K562 (cell line): Measurements from ENCODE around the gene SLC6A7. TPM values are rescaled to one million over a fixed set of nuclear protein-coding genes. Genes with fewer than 3 reads are reported as not detected.

Experiments used
- ATAC-seq: fragments of 200-7000 bp; cut with Tn5 transposase; 3 replicates; pipeline ENCODE4 v1.9.1; 2020; ENCODE audit warnings: moderate library complexity
- BruUV-seq: library from RNA; stranded (reverse); fragments of 400-500 nt; replicated peaks from 2 replicates; lab custom pipeline; 2021; lab: Mats Ljungman, UMichigan
- CTCF ChIA-PET: fragments of 300-600 bp; formaldehyde crosslinking; extraction: SDS; loops from one replicate; lab custom pipeline; 2021; ENCODE audit warnings: low intra/inter-chr PET ratio; lab: Yijun Ruan, JAX
- POLR2A ChIA-PET: fragments of 300-600, 350-650 bp; sonication (Branson Sonifier 250); formaldehyde crosslinking; extraction: SDS; loops from one replicate; lab custom pipeline; 2021; ENCODE audit warnings: antibody characterized with exemption, inconsistent platforms; lab: Yijun Ruan, JAX
- DNase-seq, 4 experiments: peaks; one replicate each; pipeline versions ENCODE4 v3.0.0 to v3.0.0-alpha.2; 2011 to 2018; ENCODE audit warnings: low spot score in 3 of 4, mixed read lengths in 3 of 4; ENCODE audit errors: extremely low read depth in 1 of 4
- FAIRE-seq: peaks from 2 replicates; lab custom pipeline; 2011; peaks lifted over from hg19 to GRCh38; lab: Jason Lieb, UNC
- H2AFZ ChIP-seq: 2 replicates; pipeline ENCODE4 v1.6.0; 2011; ENCODE audit warnings: low read depth, low read length, control low read depth, inconsistent platforms
- H3K27ac ChIP-seq: fragments of 200-600 bp; 3 replicates; pipeline ENCODE4 v1.8.0; 2011; ENCODE audit warnings: low read depth, mild to moderate bottlenecking, control low read depth, inconsistent platforms, low read length, moderate library complexity, mixed read lengths; ENCODE audit errors: extremely low read depth
- H3K27me3 ChIP-seq, 2 experiments: fragments of 300-600 bp in 1 of 2; 2 replicates in 1 of 2; 3 replicates in 1 of 2; pipeline versions ENCODE4 v1.6.0 to v1.8.0; 2011; ENCODE audit warnings: inconsistent platforms in 2 of 2, low read length in 2 of 2, mild to moderate bottlenecking in 1 of 2, mixed read lengths in 1 of 2, moderate library complexity in 1 of 2; ENCODE audit not compliant: control insufficient read depth in 2 of 2, insufficient read depth in 2 of 2
- H3K36me3 ChIP-seq: fragments of 300-600 bp; 3 replicates; pipeline ENCODE4 v1.8.0; 2011; ENCODE audit warnings: mild to moderate bottlenecking, low read length, inconsistent platforms; ENCODE audit not compliant: control insufficient read depth, insufficient read depth
- H3K4me1 ChIP-seq, 2 experiments: fragments of 200-600 bp in 1 of 2; replicated peaks in 1 of 2; 2 replicates in 1 of 2; 3 replicates in 1 of 2; pipeline versions ENCODE4 v1.5.1 to v1.8.0; 2011; ENCODE audit warnings: inconsistent platforms in 2 of 2, low read length in 2 of 2, mild to moderate bottlenecking in 1 of 2, mixed read lengths in 1 of 2, moderate library complexity in 1 of 2; ENCODE audit not compliant: control insufficient read depth in 2 of 2, insufficient read depth in 2 of 2
- H3K4me2 ChIP-seq: 2 replicates; pipeline ENCODE4 v1.6.1; 2011; ENCODE audit warnings: low read length, control low read depth, inconsistent platforms, mixed read lengths; ENCODE audit not compliant: insufficient read depth
- H3K4me3 ChIP-seq: fragments of 200-600 bp; sonication (generic), shearing (Covaris generic); 2 replicates; pipeline ENCODE4 v1.5.1; 2016; ENCODE audit warnings: control low read depth, inconsistent platforms
- H3K79me2 ChIP-seq: fragments of 200-600 bp; 3 replicates; pipeline ENCODE4 v1.8.0; 2011; ENCODE audit warnings: low read length, inconsistent platforms; ENCODE audit not compliant: control insufficient read depth, insufficient read depth
- H3K9ac ChIP-seq, 2 experiments: 2 replicates each; pipeline versions ENCODE4 v1.6.0 to v1.6.1; 2011; ENCODE audit warnings: low read depth in 2 of 2, low read length in 2 of 2, control low read depth in 1 of 2, inconsistent platforms in 1 of 2, mild to moderate bottlenecking in 1 of 2, mixed read lengths in 1 of 2; ENCODE audit not compliant: insufficient read depth in 1 of 2
- H3K9me1 ChIP-seq: one replicate; pipeline ENCODE4 v1.6.0; 2011; ENCODE audit warnings: inconsistent platforms, mild to moderate bottlenecking, low read length, moderate library complexity; ENCODE audit not compliant: control insufficient read depth, insufficient read depth
- H3K9me3 ChIP-seq: replicated peaks from 2 replicates; pipeline ENCODE4 v1.5.1; 2011; ENCODE audit warnings: low read depth, low read length, inconsistent platforms; ENCODE audit not compliant: control insufficient read depth, insufficient read depth
- H4K20me1 ChIP-seq: replicated peaks from 2 replicates; pipeline ENCODE4 v1.6.1; 2011; ENCODE audit warnings: low read length, inconsistent platforms, mixed read lengths; ENCODE audit not compliant: control insufficient read depth, insufficient read depth
- HDGF ChIP-seq: fragments of 450-650 bp; IDR thresholded peaks from 2 replicates; pipeline ENCODE4 v1.6.1; 2016
- PRMT5 ChIP-seq: sonication (generic); formaldehyde crosslinking; IDR thresholded peaks from 2 replicates; pipeline ENCODE4 v1.5.0; 2020; ENCODE audit warnings: missing genetic modification reagents
- RAD51 ChIP-seq: fragments of 450-650 bp; IDR thresholded peaks from 2 replicates; pipeline ENCODE4 v1.7.1; 2016; ENCODE audit warnings: low read depth, mild to moderate bottlenecking, borderline replicate concordance
- RBBP5 ChIP-seq: fragments of 200-600 bp; sonication (generic); IDR thresholded peaks from 2 replicates; pipeline ENCODE4 v1.6.1; 2012; ENCODE audit warnings: borderline replicate concordance, mild to moderate bottlenecking, low read length, control low read depth, inconsistent platforms; ENCODE audit not compliant: insufficient read depth, poor library complexity, severe bottlenecking
- RBM14 ChIP-seq: fragments of 200-400 bp; formaldehyde crosslinking; IDR thresholded peaks from 2 replicates; pipeline ENCODE4 v1.6.1; 2018; ENCODE audit warnings: low read depth, mild to moderate bottlenecking, low read length, moderate library complexity, borderline replicate concordance; ENCODE audit not compliant: insufficient read depth
- SMAD2 ChIP-seq: fragments of 150-350 bp; IDR thresholded peaks from 2 replicates; pipeline ENCODE4 v1.6.1; 2014; ENCODE audit warnings: low read depth, mild to moderate bottlenecking, low read length
- SP1 ChIP-seq: sonication (generic); formaldehyde crosslinking; IDR thresholded peaks from 2 replicates; pipeline ENCODE4 v1.8.1; 2022; ENCODE audit warnings: mild to moderate bottlenecking, missing genetic modification reagents
- TEAD2 ChIP-seq: fragments of 450-650 bp; IDR thresholded peaks from 2 replicates; pipeline ENCODE4 v1.6.1; 2016; ENCODE audit warnings: missing genetic modification characterization, control low read depth, missing compliant biosample characterization
- USF2 ChIP-seq: sonication (generic); formaldehyde crosslinking; IDR thresholded peaks from 2 replicates; pipeline ENCODE4 v1.5.0; 2020; ENCODE audit warnings: missing genetic modification reagents
- ZNF140 ChIP-seq: fragments of 250-450 bp; sonication (Bioruptor Pico); IDR thresholded peaks from 2 replicates; pipeline ENCODE4 v1.8.0; 2021; ENCODE audit warnings: moderate library complexity, mild to moderate bottlenecking, inconsistent platforms
- ZNF444 ChIP-seq: fragments of 250-450 bp; sonication (Bioruptor Pico); IDR thresholded peaks from 2 replicates; pipeline ENCODE4 v1.4.0; 2020; ENCODE audit warnings: mild to moderate bottlenecking, moderate library complexity
- WGBS: fragments of 100-300 bp; shearing (Covaris generic); methylation state at CpG from one replicate; pipeline ENCODE4 v1.1.6; 2016; ENCODE audit warnings: low coverage, mixed read lengths; ENCODE audit not compliant: insufficient coverage; ENCODE audit errors: missing lambda C conversion rate; 5-methylcytosine and 5-hydroxymethylcytosine counted together
- in situ Hi-C: fragments of 300-500 bp; cut with MboI; formaldehyde crosslinking; loops from 4 replicates; pipeline ENCODE4 v1.15.0; 2018; ENCODE audit warnings: inconsistent platforms, mixed read lengths
- intact Hi-C: fragments of 100-400 bp; cut with micrococcal nuclease; formaldehyde crosslinking; loops from 2 replicates; pipeline ENCODE4 v1.14.2; 2022
- polyA plus RNA-seq, 8 experiments: library from polyadenylated mRNA; depleted of rRNA in 4 of 8; stranded (reverse) in 5 of 8; unstranded in 3 of 8; fragments of >200 nt; fragmentation: Nextera tagmentation in 2 of 8; fragmentation: Illumina TruSeq in 1 of 8; extraction: Ambion mirVana in 2 of 8; extraction: Trizol in 1 of 8; gene quantifications; 2 replicates each; pipeline versions ENCODE4 v1.2.1 to v1.2.3, GENCODE V29; 2011 to 2014; ENCODE audit warnings: inconsistent platforms in 1 of 8, missing spikeins in 1 of 8
- total RNA-seq, 7 experiments: library from RNA; depleted of rRNA in 6 of 7; stranded (reverse); fragments of >200 nt in 6 of 7; fragmentation: Illumina TruSeq in 2 of 7; extraction: Trizol in 2 of 7; gene quantifications; 2 replicates each; pipeline versions ENCODE4 v1.2.1 to v1.2.3, GENCODE V29; 2011 to 2021; ENCODE audit warnings: low replicate concordance in 1 of 7
- TF ChIP-seq, protein P1 (sequence below): fragments of 250-450 bp; sonication (Bioruptor Pico); IDR thresholded peaks from 2 replicates; pipeline ENCODE4 v1.4.0; 2020; ENCODE audit warnings: borderline replicate concordance
- TF ChIP-seq, protein P2 (sequence below): fragments of 450-650 bp; IDR thresholded peaks from 2 replicates; pipeline ENCODE4 v1.6.1; 2016; ENCODE audit warnings: low read depth

The SLC6A7 gene
- total and polyA plus RNA-seq, 9 of the 15 experiments (the other 6 are each of a cell fraction or from before 2014, with no cell fraction given): not detected

DNA sequence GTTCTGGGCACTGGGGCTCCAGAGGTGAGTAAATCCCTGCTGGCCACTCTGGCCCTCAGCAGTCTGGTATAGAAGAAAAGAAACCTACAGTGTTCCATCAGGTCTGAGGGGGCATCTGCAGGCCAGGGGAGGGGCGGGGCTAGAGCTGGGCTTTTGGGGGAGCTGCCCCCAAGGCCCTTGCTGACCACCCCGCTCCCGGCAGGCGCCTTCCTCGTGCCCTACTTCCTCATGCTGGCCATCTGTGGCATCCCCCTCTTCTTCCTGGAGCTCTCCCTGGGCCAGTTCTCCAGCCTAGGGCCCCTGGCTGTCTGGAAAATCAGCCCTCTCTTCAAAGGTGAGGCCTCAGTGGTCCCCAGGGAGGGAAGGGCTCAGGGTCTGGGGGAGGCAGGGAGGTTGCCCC is 6.7 kb downstream of the SLC6A7 start:
- Histone ChIP-seq H3K27ac (no peak overlapping the region), H3K79me2 (no peaks in the 10 kb centered on the region), H3K9me3 (no peaks in the 10 kb centered on the region), H3K27me3 (peaks cover 36 to 78% of the 10 kb centered on the region in 2 experiments), H3K36me3 (no peaks in the 10 kb centered on the region), H3K9me1 (no peaks in the 10 kb centered on the region), H3K4me3 (no peak overlapping the region), H3K4me1 (peaks cover 0 to 6% of the 10 kb centered on the region in 2 experiments; a peak in 1 of 5 replicates), H4K20me1 (0 out of 2 replicates have a peak, but pooled peaks cover 4% of the 10 kb centered on the region), H2AFZ (no peak overlapping the region), H3K9ac (no peak overlapping the region), H3K4me2 (no peak overlapping the region)
- in situ Hi-C loops (no loop called here), intact Hi-C loops (no loop called here)
- ChIA-PET POLR2A (interaction anchor here (0.6 to 1.6 kb wide), 4 partner anchors 8 to 57 kb away, joined by 3 to 4 read pairs (median 3); no protein-coding TSS in a partner anchor), CTCF (no interaction called here)
- WGBS: 0% methylated on average over 3 of the region's 5 CpGs
- ATAC-seq: no peak
- BruUV-seq: no TSS peak
- FAIRE-seq: no peak
- no peak for DNase-seq
- TF ChIP-seq, protein P1, sequence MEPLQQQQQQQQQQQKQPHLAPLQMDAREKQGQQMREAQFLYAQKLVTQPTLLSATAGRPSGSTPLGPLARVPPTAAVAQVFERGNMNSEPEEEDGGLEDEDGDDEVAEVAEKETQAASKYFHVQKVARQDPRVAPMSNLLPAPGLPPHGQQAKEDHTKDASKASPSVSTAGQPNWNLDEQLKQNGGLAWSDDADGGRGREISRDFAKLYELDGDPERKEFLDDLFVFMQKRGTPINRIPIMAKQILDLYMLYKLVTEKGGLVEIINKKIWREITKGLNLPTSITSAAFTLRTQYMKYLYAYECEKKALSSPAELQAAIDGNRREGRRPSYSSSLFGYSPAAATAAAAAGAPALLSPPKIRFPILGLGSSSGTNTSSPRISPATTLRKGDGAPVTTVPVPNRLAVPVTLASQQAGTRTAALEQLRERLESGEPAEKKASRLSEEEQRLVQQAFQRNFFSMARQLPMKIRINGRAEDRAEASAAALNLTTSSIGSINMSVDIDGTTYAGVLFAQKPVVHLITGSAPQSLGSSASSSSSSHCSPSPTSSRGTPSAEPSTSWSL: no peak
- TF ChIP-seq RBM14 (no peak), SP1 (CRISPR knock-in tag) (no peak), TEAD2 (tag) (no peak), PRMT5 (no peak), HDGF (no peak), ZNF444 (no peak), ZNF140 (CRISPR knock-in tag) (no peak), SMAD2 (no peak), USF2 (CRISPR knock-in tag) (no peak), RAD51 (no peak), RBBP5 (no peak)
- TF ChIP-seq, protein P2, sequence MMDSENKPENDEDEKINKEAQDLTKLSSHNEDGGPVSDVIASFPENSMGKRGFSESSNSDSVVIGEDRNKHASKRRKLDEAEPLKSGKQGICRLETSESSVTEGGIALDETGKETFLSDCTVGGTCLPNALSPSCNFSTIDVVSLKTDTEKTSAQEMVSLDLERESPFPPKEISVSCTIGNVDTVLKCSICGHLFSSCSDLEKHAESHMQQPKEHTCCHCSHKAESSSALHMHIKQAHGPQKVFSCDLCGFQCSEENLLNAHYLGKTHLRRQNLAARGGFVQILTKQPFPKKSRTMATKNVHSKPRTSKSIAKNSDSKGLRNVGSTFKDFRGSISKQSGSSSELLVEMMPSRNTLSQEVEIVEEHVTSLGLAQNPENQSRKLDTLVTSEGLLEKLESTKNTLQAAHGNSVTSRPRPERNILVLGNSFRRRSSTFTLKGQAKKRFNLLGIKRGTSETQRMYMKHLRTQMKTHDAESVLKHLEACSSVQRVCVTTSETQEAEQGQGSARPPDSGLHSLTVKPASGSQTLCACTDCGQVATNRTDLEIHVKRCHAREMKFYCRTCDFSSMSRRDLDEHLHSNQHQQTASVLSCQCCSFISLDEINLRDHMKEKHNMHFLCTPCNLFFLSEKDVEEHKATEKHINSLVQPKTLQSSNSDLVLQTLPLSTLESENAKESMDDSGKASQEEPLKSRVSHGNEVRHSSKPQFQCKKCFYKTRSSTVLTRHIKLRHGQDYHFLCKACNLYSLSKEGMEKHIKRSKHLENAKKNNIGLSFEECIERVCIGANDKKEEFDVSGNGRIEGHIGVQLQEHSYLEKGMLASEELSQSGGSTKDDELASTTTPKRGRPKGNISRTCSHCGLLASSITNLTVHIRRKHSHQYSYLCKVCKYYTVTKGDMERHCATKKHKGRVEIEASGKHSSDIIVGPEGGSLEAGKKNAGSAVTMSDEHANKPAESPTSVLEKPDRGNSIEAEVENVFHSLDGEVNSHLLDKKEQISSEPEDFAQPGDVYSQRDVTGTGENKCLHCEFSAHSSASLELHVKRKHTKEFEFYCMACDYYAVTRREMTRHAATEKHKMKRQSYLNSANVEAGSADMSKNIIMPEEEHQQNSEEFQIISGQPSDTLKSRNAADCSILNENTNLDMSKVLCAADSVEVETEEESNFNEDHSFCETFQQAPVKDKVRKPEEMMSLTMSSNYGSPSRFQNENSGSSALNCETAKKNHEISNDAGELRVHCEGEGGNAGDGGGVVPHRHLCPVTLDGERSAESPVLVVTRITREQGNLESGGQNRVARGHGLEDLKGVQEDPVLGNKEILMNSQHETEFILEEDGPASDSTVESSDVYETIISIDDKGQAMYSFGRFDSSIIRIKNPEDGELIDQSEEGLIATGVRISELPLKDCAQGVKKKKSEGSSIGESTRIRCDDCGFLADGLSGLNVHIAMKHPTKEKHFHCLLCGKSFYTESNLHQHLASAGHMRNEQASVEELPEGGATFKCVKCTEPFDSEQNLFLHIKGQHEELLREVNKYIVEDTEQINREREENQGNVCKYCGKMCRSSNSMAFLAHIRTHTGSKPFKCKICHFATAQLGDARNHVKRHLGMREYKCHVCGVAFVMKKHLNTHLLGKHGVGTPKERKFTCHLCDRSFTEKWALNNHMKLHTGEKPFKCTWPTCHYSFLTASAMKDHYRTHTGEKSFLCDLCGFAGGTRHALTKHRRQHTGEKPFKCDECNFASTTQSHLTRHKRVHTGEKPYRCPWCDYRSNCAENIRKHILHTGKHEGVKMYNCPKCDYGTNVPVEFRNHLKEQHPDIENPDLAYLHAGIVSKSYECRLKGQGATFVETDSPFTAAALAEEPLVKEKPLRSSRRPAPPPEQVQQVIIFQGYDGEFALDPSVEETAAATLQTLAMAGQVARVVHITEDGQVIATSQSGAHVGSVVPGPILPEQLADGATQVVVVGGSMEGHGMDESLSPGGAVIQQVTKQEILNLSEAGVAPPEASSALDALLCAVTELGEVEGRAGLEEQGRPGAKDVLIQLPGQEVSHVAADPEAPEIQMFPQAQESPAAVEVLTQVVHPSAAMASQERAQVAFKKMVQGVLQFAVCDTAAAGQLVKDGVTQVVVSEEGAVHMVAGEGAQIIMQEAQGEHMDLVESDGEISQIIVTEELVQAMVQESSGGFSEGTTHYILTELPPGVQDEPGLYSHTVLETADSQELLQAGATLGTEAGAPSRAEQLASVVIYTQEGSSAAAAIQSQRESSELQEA: no peak
